CD4-positive, alpha-beta T cell treated with Interleukin-2 at 100 ng/mL for 4 hours (primary cell): ENCODE data around the gene UNG.

Source experiments
- DNase-seq: peaks from one replicate; pipeline ENCODE4 v3.0.0-alpha.2; 2020; ENCODE audit warnings: low spot score

The UNG gene

GRCh38 chr12:109089683-109090082 lies 7.7 kb upstream of the UNG start:
- no peak for DNase-seq

GRCh38 chr12:109092497-109093021 lies 4.8 kb upstream of the UNG start:
- DNase-seq: no peak

DNA sequence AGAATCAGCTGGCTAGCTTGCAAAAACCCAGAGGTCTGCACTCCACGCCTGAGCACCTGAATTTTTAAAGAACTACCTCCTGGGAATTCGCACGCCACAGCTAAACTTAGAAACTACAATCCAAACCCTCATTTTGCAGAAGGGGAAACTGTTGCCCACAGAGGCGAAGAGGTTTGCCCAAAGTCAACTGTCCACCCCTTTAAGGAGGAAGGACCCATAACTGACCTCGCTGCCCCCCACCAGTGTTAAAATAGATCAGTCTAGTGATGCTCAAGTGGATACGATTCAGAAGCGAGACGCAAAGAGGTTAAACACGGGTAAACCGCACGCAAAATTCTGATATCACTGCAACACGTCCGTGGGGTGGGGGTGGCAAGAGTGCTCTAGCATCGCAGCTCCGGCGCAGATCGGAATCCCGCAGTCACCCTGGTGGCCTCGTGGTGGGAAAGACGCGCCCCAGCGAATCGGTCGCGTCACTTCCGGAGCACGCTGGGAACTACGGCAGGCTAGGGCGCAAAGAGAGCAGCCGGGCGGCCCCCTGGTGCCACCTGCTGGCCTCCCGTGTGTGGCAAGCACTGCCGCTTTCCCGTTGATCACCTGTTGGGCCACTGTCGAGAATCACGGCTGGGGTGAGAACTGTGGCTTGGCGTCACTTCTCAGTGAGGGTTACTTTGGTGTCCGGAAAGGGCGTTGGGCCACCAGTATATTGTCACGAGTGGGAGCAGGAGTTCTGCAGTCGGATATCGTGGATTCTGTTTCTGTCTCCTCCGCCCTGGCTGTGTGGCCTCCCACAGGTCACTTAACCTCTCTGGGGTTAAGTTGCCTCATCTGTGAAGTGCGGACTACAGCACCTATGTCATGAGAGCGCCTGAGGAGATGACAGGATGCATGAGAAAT lies 4.1 kb upstream of the UNG start, which contains the start of gene ALKBH2:
Gene ALKBH2, minus strand, starts transcription at position 451 of the 897 bp plus-strand sequence. CDS start 686 bp downstream, outside the sequence.
- DNase-seq: peak; percentile 94

DNA sequence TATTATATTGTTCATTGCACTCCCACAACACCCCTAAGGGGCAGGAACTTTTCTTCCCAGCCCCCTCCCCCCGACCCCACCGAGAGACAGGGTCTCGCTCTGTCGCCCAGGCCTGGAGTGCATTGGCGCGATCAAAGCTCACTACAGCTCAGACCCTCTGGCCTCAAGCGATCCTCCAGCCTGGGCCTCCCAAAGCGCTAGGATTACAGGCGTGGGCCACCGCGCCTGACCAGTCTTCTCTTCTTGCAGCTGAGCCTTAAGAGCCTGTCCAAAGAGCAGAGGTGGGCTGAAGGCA lies 310 bp upstream of the UNG start:
- DNase-seq: no peak

GRCh38 chr12:109098183-109098604 lies 797 bp downstream of the UNG start:
- peak; percentile 16 for DNase-seq

GRCh38 chr12:109098651-109099050 lies 1.3 kb downstream of the UNG start:
- no peak for DNase-seq

DNA sequence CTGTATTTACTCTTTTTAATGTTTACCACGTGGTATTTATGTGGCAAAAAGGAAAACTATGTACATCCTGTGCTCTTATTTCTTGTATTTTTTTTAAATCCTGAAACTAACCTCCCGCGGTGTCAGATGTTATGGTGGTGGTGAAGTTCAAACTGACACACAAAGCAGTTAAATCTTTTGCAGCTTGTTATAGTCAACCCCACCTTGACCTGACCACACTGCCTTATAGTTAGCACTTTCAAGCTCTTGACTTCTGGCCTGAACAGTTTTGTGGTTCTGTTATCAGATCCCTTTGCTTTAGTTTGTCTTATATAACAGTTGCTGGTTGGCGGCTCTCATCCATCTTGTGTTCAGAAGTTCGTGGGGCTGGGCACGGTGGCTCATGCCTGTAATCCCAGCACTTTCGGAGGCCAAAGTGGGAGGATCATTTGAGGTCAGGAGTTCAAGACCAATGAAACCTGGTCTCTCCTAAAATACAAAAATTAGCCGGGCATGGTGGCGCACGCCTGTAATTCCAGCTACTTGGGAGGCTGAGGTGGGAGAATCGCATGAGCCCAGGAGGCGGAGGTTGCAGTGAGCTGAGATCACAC lies 2.1 kb downstream of the UNG start:
- peak; percentile 14 for DNase-seq

DNA sequence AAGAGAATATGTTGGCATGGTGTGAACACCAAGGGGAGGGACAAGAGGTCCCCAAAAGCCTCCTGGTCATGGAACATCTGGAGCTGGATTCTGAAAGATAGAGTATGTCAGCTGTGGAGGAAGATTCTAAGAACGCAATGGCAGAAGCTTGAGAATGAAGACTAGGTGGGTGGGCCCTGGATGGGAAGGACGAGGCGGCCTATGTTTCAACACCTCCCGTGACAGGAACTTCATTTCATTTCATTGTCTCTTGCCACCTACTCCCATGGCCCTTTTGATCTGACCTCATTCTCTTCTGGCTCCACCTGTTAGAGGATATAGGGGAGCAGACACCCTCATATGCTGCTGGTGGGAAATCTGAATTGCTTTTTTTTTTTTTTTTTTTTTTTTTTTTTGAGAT lies 3.3 kb downstream of the UNG start:
- no peak for DNase-seq

DNA sequence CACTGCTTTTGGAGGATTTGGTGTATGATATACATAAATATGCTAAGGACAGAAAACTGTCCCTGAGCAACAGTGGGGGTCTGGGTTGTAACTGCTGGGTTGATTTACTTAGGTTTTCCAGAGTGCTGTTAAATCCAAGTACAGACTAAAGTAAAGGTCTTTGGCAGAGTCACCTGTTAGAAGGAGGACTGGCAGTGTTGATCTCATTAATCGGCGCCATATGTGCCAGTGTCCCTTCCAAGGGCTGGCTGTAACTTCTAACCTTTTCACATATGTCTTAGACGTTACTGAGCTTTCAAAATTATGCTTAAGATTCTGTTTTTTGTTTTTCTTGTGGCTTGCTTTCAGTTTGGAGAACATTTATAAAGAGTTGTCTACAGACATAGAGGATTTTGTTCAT lies 5.1 kb downstream of the UNG start:
- no peak for DNase-seq

DNA sequence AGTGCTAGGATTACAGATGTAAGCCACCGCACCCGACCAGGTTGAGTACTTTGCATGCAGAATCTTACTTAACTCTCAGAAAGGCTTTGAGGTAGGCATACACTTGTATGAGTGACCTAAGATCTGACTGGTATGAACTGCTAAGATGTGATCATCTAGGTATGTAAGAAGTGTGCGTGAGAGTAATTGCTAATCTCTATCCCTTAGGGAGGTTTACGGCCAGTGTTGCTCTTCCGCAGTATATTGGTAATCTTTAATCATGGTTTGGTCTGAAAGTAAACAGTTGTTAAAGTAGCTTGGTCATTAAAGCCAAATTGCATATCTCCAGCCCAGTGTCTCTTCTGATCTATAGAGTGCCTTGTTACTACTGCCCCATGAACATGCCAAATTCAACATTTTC lies 7.8 kb downstream of the UNG start:
- no peak for DNase-seq

- no peak for DNase-seq
Observed at GRCh38 chr12:109109746-109110350, 12.5 kb downstream of the UNG start.

GRCh38 chr12:109110988-109111495 lies 13.6 kb downstream of the UNG start:
- DNase-seq: peak; percentile 43

- no peak for DNase-seq
Observed at GRCh38 chr12:109112720-109113465, 15.5 kb downstream of the UNG start.

GRCh38 chr12:109113661-109114321 lies 16.4 kb downstream of the UNG start:
- no peak for DNase-seq

GRCh38 chr12:109114644-109115043 lies 17.2 kb downstream of the UNG start:
- DNase-seq: no peak

DNA sequence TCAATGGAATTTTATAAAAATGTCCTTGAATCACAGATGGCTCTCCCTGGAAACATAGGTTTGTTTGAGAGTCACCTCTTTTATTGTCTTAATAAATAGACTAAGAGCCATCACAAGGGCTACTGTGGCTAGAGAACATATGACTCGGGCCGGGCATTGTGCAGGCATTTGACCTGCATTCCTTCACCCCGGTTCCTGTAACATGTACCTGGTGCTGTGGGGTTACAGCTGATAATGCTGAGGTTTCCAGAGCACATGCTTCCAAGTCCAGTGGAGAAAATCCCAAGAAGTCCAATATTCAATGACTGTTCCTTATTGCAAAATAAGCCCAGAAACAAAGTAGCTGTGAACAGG lies 18.0 kb downstream of the UNG start:
- DNase-seq: no peak

- no peak for DNase-seq
Observed at GRCh38 chr12:109115758-109116610, 18.6 kb downstream of the UNG start, which contains the start of gene ACACB. Gene ACACB (plus strand): TSS chr12:109116587. CDS start chr12:109139406, 22,819 bp downstream.

DNA sequence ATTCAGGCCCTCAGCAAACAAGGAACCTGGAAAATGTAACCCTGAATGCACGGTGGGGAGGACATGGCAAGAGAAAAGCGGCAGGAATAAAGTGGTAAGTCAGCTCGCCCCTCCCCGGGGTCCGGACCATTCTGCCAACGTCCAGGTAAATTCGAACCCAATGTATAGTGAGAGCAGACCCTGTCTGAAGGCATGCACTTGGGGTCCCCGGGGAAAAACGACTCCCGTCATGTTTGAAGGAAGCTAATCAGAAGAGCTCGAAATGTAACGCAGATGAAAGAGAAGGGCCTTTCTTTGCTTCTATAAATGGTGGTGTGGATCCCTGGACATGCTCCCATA lies 19.2 kb downstream of the UNG start:
- no peak for DNase-seq

GRCh38 chr12:109120095-109120494 lies 22.7 kb downstream of the UNG start:
- DNase-seq: no peak

- DNase-seq: no peak
Observed at GRCh38 chr12:109120557-109120956, 23.2 kb downstream of the UNG start.
